KMS-11 (cell line): ENCODE results near the gene MSANTD2.

Experiments
- H2AFZ ChIP-seq: fragments of 200-600 bp; sonication (generic); 2 replicates; pipeline ENCODE4 v1.6.1; 2016; ENCODE audit warnings: antibody characterized with exemption, mixed run types, low read depth
- H3K27ac ChIP-seq: fragments of 200-600 bp; sonication (generic); 2 replicates; pipeline ENCODE4 v1.6.1; 2016; ENCODE audit warnings: mild to moderate bottlenecking, mixed run types
- H3K27me3 ChIP-seq: fragments of 200-600 bp; sonication (generic); 2 replicates; pipeline ENCODE4 v1.6.1; 2017; ENCODE audit warnings: mild to moderate bottlenecking, low read depth, mixed run types, moderate library complexity; ENCODE audit not compliant: insufficient read depth
- H3K36me3 ChIP-seq: fragments of 200-600 bp; sonication (generic); 2 replicates; pipeline ENCODE4 v1.6.1; 2017; ENCODE audit warnings: mild to moderate bottlenecking, mixed run types; ENCODE audit not compliant: insufficient read depth
- H3K4me1 ChIP-seq: fragments of 200-600 bp; sonication (generic); 2 replicates; pipeline ENCODE4 v1.6.1; 2016; ENCODE audit warnings: mild to moderate bottlenecking, low read depth, mixed run types; ENCODE audit not compliant: poor library complexity, severe bottlenecking
- H3K4me2 ChIP-seq: fragments of 200-600 bp; sonication (generic); 2 replicates; pipeline ENCODE4 v1.7.0; 2016; ENCODE audit warnings: mild to moderate bottlenecking, mixed run types
- H3K4me3 ChIP-seq: fragments of 200-600 bp; sonication (generic); IDR thresholded peaks from 2 replicates; pipeline ENCODE4 v1.6.1; 2017; ENCODE audit warnings: low read depth, low read length, mixed read lengths; ENCODE audit not compliant: insufficient read depth
- H3K79me2 ChIP-seq: fragments of 200-600 bp; sonication (generic); 2 replicates; pipeline ENCODE4 v1.6.1; 2016; ENCODE audit warnings: low read depth, mixed run types; ENCODE audit not compliant: insufficient read depth
- H3K9ac ChIP-seq: fragments of 200-600 bp; sonication (generic); 2 replicates; pipeline ENCODE4 v1.6.1; 2016; ENCODE audit warnings: mild to moderate bottlenecking, mixed run types
- H4K20me1 ChIP-seq: fragments of 200-600 bp; sonication (generic); 2 replicates; pipeline ENCODE4 v1.6.1; 2016; ENCODE audit warnings: mild to moderate bottlenecking, mixed run types; ENCODE audit not compliant: insufficient read depth
- CTCF ChIP-seq: fragments of 200-600 bp; sonication (generic); conservative IDR thresholded peaks from 2 replicates; pipeline ENCODE4 v1.6.1; 2017; ENCODE audit warnings: low read depth, mild to moderate bottlenecking, antibody characterized with exemption, low read length, moderate library complexity, mixed read lengths

MSANTD2 gene

GRCh38 chr11:124842305-124842704 is 42.1 kb upstream of the MSANTD2 start:
- TF ChIP-seq CTCF, result no peak
- no peak overlapping the region for H2AFZ ChIP-seq
- no peak overlapping the region for H3K4me3 ChIP-seq

GRCh38 chr11:124841840-124842239 is 41.6 kb upstream of the MSANTD2 start:
- H3K27me3 ChIP-seq, result no peaks in the 10 kb centered on the region
- H3K79me2 ChIP-seq, result no peaks in the 10 kb centered on the region
- no peak overlapping the region for H3K27ac ChIP-seq
- H3K36me3 ChIP-seq, result no peaks in the 10 kb centered on the region
- H2AFZ ChIP-seq, result no peak overlapping the region
- H3K4me1 ChIP-seq, result no peaks in the 10 kb centered on the region
- no peak overlapping the region for H3K4me3 ChIP-seq
- H3K4me2 ChIP-seq, result no peak overlapping the region
- no peak overlapping the region for H3K9ac ChIP-seq
- TF ChIP-seq CTCF, result no peak
- no peaks in the 10 kb centered on the region for H4K20me1 ChIP-seq

More at GRCh38 chr11:124842305-124842704, 42.1 kb upstream of the MSANTD2 start:
- no peaks in the 10 kb centered on the region for H3K36me3 ChIP-seq
- H3K4me1 ChIP-seq, result no peaks in the 10 kb centered on the region
- H3K27ac ChIP-seq, result no peak overlapping the region
- H3K27me3 ChIP-seq, result no peaks in the 10 kb centered on the region
- H4K20me1 ChIP-seq, result no peaks in the 10 kb centered on the region
- no peak overlapping the region for H3K9ac ChIP-seq
- no peaks in the 10 kb centered on the region for H3K79me2 ChIP-seq
- no peak overlapping the region for H3K4me2 ChIP-seq

GRCh38 chr11:124841201-124841600 is 41.0 kb upstream of the MSANTD2 start:
- Histone ChIP-seq H3K79me2 (no peaks in the 10 kb centered on the region), H3K27me3 (no peaks in the 10 kb centered on the region), H3K4me3 (no peak overlapping the region), H3K27ac (no peak overlapping the region), H3K4me2 (no peak overlapping the region), H3K36me3 (no peaks in the 10 kb centered on the region), H2AFZ (no peak overlapping the region), H3K9ac (no peak overlapping the region), H3K4me1 (peaks cover 3% of the 10 kb centered on the region), H4K20me1 (no peaks in the 10 kb centered on the region)
- TF ChIP-seq CTCF, result no peak

DNA sequence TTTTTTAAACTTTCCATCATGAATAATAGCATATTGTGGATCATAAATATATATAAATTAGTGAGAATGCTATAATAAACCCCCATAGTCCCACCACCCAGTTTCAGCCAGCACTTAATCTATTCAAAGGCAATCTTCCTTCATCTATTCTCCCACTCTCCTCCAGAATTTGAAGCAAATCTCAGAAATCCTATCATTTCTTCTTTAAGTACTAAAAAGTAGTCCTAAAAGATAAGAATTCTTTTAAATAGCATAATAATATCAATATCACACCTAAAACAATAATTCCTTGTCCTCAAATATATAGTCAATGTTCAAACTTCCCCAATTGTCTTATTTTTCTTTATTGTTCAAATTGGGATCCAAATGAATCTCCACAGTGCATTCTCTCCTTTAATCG is 40.5 kb upstream of the MSANTD2 start:
- peaks cover 7% of the 10 kb centered on the region for H3K4me1 ChIP-seq
- no peak overlapping the region for H3K9ac ChIP-seq
- no peak overlapping the region for H3K27ac ChIP-seq
- no peak for TF ChIP-seq CTCF
- H3K4me2 ChIP-seq, result no peak overlapping the region
- H4K20me1 ChIP-seq, result no peaks in the 10 kb centered on the region
- no peaks in the 10 kb centered on the region for H3K79me2 ChIP-seq
- no peaks in the 10 kb centered on the region for H3K27me3 ChIP-seq
- H2AFZ ChIP-seq, result no peak overlapping the region
- no peaks in the 10 kb centered on the region for H3K36me3 ChIP-seq
- no peak overlapping the region for H3K4me3 ChIP-seq
